GM13976 (cell line): ENCODE data around the gene RABEP2.

Experiments used
- DNase-seq: peaks from one replicate; pipeline ENCODE4 v3.0.0; 2012; ENCODE audit warnings: low spot score
- CTCF ChIP-seq: IDR thresholded peaks from 2 replicates; pipeline ENCODE4 v1.5.1; 2012; ENCODE audit warnings: borderline replicate concordance, mild to moderate bottlenecking; ENCODE audit not compliant: insufficient read depth; ENCODE audit errors: extremely low read depth, missing control alignments, control extremely low read depth
- in situ Hi-C: fragments of 300-500 bp; cut with MboI; formaldehyde crosslinking; loops from one replicate; pipeline ENCODE4 v1.12.0; 2022; ENCODE audit warnings: low sequenced_read_pairs, mixed read lengths, inconsistent platforms; ENCODE audit not compliant: unreplicated experiment

Gene RABEP2

GRCh38 chr16:28879841-28880588, 45.0 kb downstream of the RABEP2 start:
- peak; percentile 99 for DNase-seq
- TF ChIP-seq CTCF: no peak
- in situ Hi-C loops: loop anchor here (10.0 kb wide), 1 partner anchor 65 kb away; no protein-coding TSS in a partner anchor

GRCh38 chr16:28879261-28879840, 45.7 kb downstream of the RABEP2 start:
- no peak for TF ChIP-seq CTCF
- in situ Hi-C loops: loop anchor here (10.0 kb wide), 1 partner anchor 65 kb away; no protein-coding TSS in a partner anchor
- DNase-seq: no peak

GRCh38 chr16:28878083-28878926, 46.7 kb downstream of the RABEP2 start, which contains the start of gene ATP2A1:
Gene ATP2A1, plus strand, starts transcription at chr16:28878488. Its CDS starts 184 bp downstream, at chr16:28878672.
- in situ Hi-C loops: loop anchor here (10.0 kb wide), 1 partner anchor 66 kb away; no protein-coding TSS in a partner anchor
- no peak for DNase-seq
- no peak for TF ChIP-seq CTCF

- no peak for TF ChIP-seq CTCF
- in situ Hi-C loops: loop anchor here (10.0 kb wide), 1 partner anchor 67 kb away; no protein-coding TSS in a partner anchor
- DNase-seq: no peak
Observed at GRCh38 chr16:28877655-28878000, 47.4 kb downstream of the RABEP2 start.

- no peak for DNase-seq
- no peak for TF ChIP-seq CTCF
- in situ Hi-C loops: loop anchor here (10.0 kb wide), 1 partner anchor 68 kb away; no protein-coding TSS in a partner anchor
Observed at GRCh38 chr16:28876973-28877654, 47.9 kb downstream of the RABEP2 start.
